ENCODE data around the gene TLK2.
A peak's percentile ranks its signal among the peaks of the same experiment; 100 is the strongest.

The TLK2 gene

GRCh38 chr17:62592341-62593099 is 113.9 kb downstream of the TLK2 start:
- TF ChIP-seq ESRRG (CRISPR knock-in tag; IDR thresholded peaks at IDR 0.05) (no peak), CSRNP3 (CRISPR knock-in tag; IDR thresholded peaks at IDR 0.05) (no peak), ZC3H10 (CRISPR knock-in tag; IDR thresholded peaks at IDR 0.05) (no peak), TOX (CRISPR knock-in tag; IDR thresholded peaks at IDR 0.05; ENCODE audit: borderline replicate concordance) (no peak), POU6F1 (CRISPR knock-in tag; IDR thresholded peaks at IDR 0.05; ENCODE audit: borderline replicate concordance, low read depth) (no peak), PPARA (CRISPR knock-in tag; IDR thresholded peaks at IDR 0.05; ENCODE audit: borderline replicate concordance) (no peak), TSHZ2 (CRISPR knock-in tag; IDR thresholded peaks at IDR 0.05) (no peak), OSR1 (CRISPR knock-in tag; IDR thresholded peaks at IDR 0.05) (no peak), CSDC2 (CRISPR knock-in tag; IDR thresholded peaks at IDR 0.05) (no peak), ZNF70 (CRISPR knock-in tag; IDR thresholded peaks at IDR 0.05) (no peak), SNAI2 (CRISPR knock-in tag; IDR thresholded peaks at IDR 0.05) (no peak), ZFP30 (CRISPR knock-in tag; IDR thresholded peaks at IDR 0.05) (no peak), ARNTL (CRISPR knock-in tag; IDR thresholded peaks at IDR 0.05; ENCODE audit: borderline replicate concordance, low read depth) (no peak), ZNF565 (CRISPR knock-in tag; conservative IDR thresholded peaks at IDR 0.05; ENCODE audit: low read depth) (no peak), CREB5 (CRISPR knock-in tag; IDR thresholded peaks at IDR 0.05; ENCODE audit: low read depth) (no peak), ZFP3 (CRISPR knock-in tag; IDR thresholded peaks at IDR 0.05) (no peak), ISL1 (CRISPR knock-in tag; IDR thresholded peaks at IDR 0.05) (no peak), GLIS3 (CRISPR knock-in tag; IDR thresholded peaks at IDR 0.05) (no peak), PATZ1 (CRISPR knock-in tag; IDR thresholded peaks at IDR 0.05; ENCODE audit: borderline replicate concordance) (no peak)

GRCh38 chr17:62595484-62595883 is 116.9 kb downstream of the TLK2 start:
- TF ChIP-seq BACH2 (CRISPR knock-in tag; IDR thresholded peaks at IDR 0.05; ENCODE audit: borderline replicate concordance) (no peak), TCF4 (CRISPR knock-in tag; IDR thresholded peaks at IDR 0.05; ENCODE audit: borderline replicate concordance) (no peak), ZNF565 (CRISPR knock-in tag; conservative IDR thresholded peaks at IDR 0.05; ENCODE audit: low read depth) (no peak), RARB (CRISPR knock-in tag; IDR thresholded peaks at IDR 0.05) (no peak), POU6F1 (CRISPR knock-in tag; IDR thresholded peaks at IDR 0.05; ENCODE audit: borderline replicate concordance, low read depth) (no peak), PPARA (CRISPR knock-in tag; IDR thresholded peaks at IDR 0.05; ENCODE audit: borderline replicate concordance) (no peak), GLIS3 (CRISPR knock-in tag; IDR thresholded peaks at IDR 0.05) (no peak), TOX (CRISPR knock-in tag; IDR thresholded peaks at IDR 0.05; ENCODE audit: borderline replicate concordance) (no peak), ZNF8 (CRISPR knock-in tag; IDR thresholded peaks at IDR 0.05) (no peak), CREB5 (CRISPR knock-in tag; IDR thresholded peaks at IDR 0.05; ENCODE audit: low read depth) (no peak), ISL1 (CRISPR knock-in tag; IDR thresholded peaks at IDR 0.05) (no peak)
- no peak for ATAC-seq

More at GRCh38 chr17:62592341-62593099, 113.9 kb downstream of the TLK2 start:
- ATAC-seq = peak; percentile 69
